Measurements from ENCODE around the gene HMG20B.
"Not testable (repeated sequence)": the region's sequence is repeated elsewhere in the genome, so short reads cannot be mapped to it uniquely, and the experiment has no call there.

The HMG20B gene

GRCh38 chr19:3556423-3556977, 16.2 kb upstream of the HMG20B start:
- TF ChIP-seq CTCF (IDR thresholded peaks at IDR 0.05; ENCODE audit: insufficient read depth, low read depth, low read length, missing control alignments) = no peak
- DNase-seq (ENCODE audit: low read depth) = no peak
- peak overlapping the region; percentile 75 for H3K4me3 ChIP-seq (ENCODE audit: low read depth, low read length)

GRCh38 chr19:3556978-3557460, 15.7 kb upstream of the HMG20B start:
- H3K4me3 ChIP-seq (ENCODE audit: low read depth, low read length) = peak overlapping the region; percentile 75
- no peak for TF ChIP-seq CTCF (IDR thresholded peaks at IDR 0.05; ENCODE audit: insufficient read depth, low read depth, low read length, missing control alignments)
- peak; percentile 55 for DNase-seq (ENCODE audit: low read depth)

- DNase-seq (ENCODE audit: low read depth) = peak; percentile 97
- no peak for TF ChIP-seq CTCF (IDR thresholded peaks at IDR 0.05; ENCODE audit: insufficient read depth, low read depth, low read length, missing control alignments)
- H3K4me3 ChIP-seq (ENCODE audit: low read depth, low read length) = peak within 1 kb of the TSS; percentile 88
Measured at GRCh38 chr19:3557461-3558248, 15.1 kb upstream of the HMG20B start, which contains the start of gene MFSD12. MFSD12 (minus strand) TSS chr19:3557586; CDS start chr19:3557403, 183 bp downstream.

- TF ChIP-seq CTCF (IDR thresholded peaks at IDR 0.05; ENCODE audit: insufficient read depth, low read depth, low read length, missing control alignments) = no peak
- DNase-seq (ENCODE audit: low read depth) = no peak
- H3K4me3 ChIP-seq (ENCODE audit: low read depth, low read length) = no peak overlapping the region
Measured at GRCh38 chr19:3563709-3564524, 8.8 kb upstream of the HMG20B start.

- H3K4me3 ChIP-seq (ENCODE audit: low read depth, low read length) = no peak overlapping the region
- TF ChIP-seq CTCF (IDR thresholded peaks at IDR 0.05; ENCODE audit: insufficient read depth, low read depth, low read length, missing control alignments) = no peak
- no peak for DNase-seq (ENCODE audit: low read depth)
Measured at GRCh38 chr19:3565139-3565538, 7.6 kb upstream of the HMG20B start.

GRCh38 chr19:3570042-3570441, 2.7 kb upstream of the HMG20B start:
- not testable (repeated sequence) for H3K4me3 ChIP-seq (ENCODE audit: low read depth, low read length); DNase-seq (ENCODE audit: low read depth)

GRCh38 chr19:3570606-3571011, 2.1 kb upstream of the HMG20B start:
- DNase-seq (ENCODE audit: low read depth) = no peak
- no peak overlapping the region for H3K4me3 ChIP-seq (ENCODE audit: low read depth, low read length)
- TF ChIP-seq CTCF (IDR thresholded peaks at IDR 0.05; ENCODE audit: insufficient read depth, low read depth, low read length, missing control alignments) = no peak
